Mesothelial cell of epicardium (in vitro differentiated cells): ENCODE data around the gene TRPT1. TPM values are rescaled to one million over a fixed set of nuclear protein-coding genes. Genes with fewer than 3 reads are reported as not detected.

Experiments used
- DNase-seq, 2 experiments: peaks; one replicate each; pipeline ENCODE4 v3.0.0; 2021; ENCODE audit warnings: low spot score in 2 of 2; ENCODE audit not compliant: unreplicated experiment in 2 of 2
- H3K27ac Mint-ChIP-seq: 2 replicates; pipeline ENCODE4 v1.8.0; 2021; ENCODE audit warnings: mixed read lengths
- H3K27me3 Mint-ChIP-seq: 2 replicates; pipeline ENCODE4 v1.8.0; 2021; ENCODE audit warnings: low read depth, mixed read lengths
- H3K36me3 Mint-ChIP-seq: 2 replicates; pipeline ENCODE4 v1.8.0; 2021; ENCODE audit warnings: mixed read lengths
- H3K4me1 Mint-ChIP-seq: 2 replicates; pipeline ENCODE4 v1.8.0; 2021; ENCODE audit warnings: mixed read lengths
- H3K4me3 Mint-ChIP-seq: 2 replicates; pipeline ENCODE4 v1.8.0; 2021; ENCODE audit warnings: mild to moderate bottlenecking, moderate library complexity, mixed read lengths
- H3K9me3 Mint-ChIP-seq: 2 replicates; pipeline ENCODE4 v1.8.0; 2021; ENCODE audit warnings: mixed read lengths
- CTCF ChIP-seq: fragments of 200-600 bp; sonication (generic); IDR thresholded peaks from one replicate; pipeline ENCODE4 v1.5.0; 2021; ENCODE audit warnings: antibody characterized with exemption; ENCODE audit not compliant: unreplicated experiment
- total RNA-seq: library from RNA; stranded (reverse); gene quantifications from 3 replicates; pipeline ENCODE4 v1.2.1, GENCODE V29; 2021

The TRPT1 gene
- total RNA-seq, 1 donor from 2014 or later, result 41.1 TPM

- no peaks in the 10 kb centered on the region for H3K36me3 Mint-ChIP-seq
- no peak for DNase-seq
- H3K4me3 Mint-ChIP-seq, result no peak overlapping the region
- TF ChIP-seq CTCF, result no peak
- no peaks in the 10 kb centered on the region for H3K9me3 Mint-ChIP-seq
- H3K27ac Mint-ChIP-seq, result no peak overlapping the region
- H3K27me3 Mint-ChIP-seq, result no peaks in the 10 kb centered on the region
- peaks cover 15% of the 10 kb centered on the region for H3K4me1 Mint-ChIP-seq
Measured at GRCh38 chr11:64222651-64223000, 3.4 kb downstream of the TRPT1 start.

GRCh38 chr11:64220798-64221197 lies 5.2 kb downstream of the TRPT1 start:
- no peaks in the 10 kb centered on the region for H3K9me3 Mint-ChIP-seq
- H3K27me3 Mint-ChIP-seq, result no peaks in the 10 kb centered on the region
- no peak for TF ChIP-seq CTCF
- H3K27ac Mint-ChIP-seq, result no peak overlapping the region
- no peak overlapping the region for H3K4me3 Mint-ChIP-seq
- DNase-seq, result no peak
- H3K4me1 Mint-ChIP-seq, result peaks cover 5% of the 10 kb centered on the region
- H3K36me3 Mint-ChIP-seq, result no peaks in the 10 kb centered on the region

- Mint-ChIP-seq H3K36me3 (peaks cover under 1% of the 10 kb centered on the region), H3K4me3 (no peak overlapping the region), H3K27me3 (no peaks in the 10 kb centered on the region), H3K27ac (no peak overlapping the region), H3K9me3 (peaks cover under 1% of the 10 kb centered on the region), H3K4me1 (peaks cover 4% of the 10 kb centered on the region)
- DNase-seq, result no peak
- TF ChIP-seq CTCF, result no peak
Measured at GRCh38 chr11:64220271-64220670, 5.7 kb downstream of the TRPT1 start.

GRCh38 chr11:64219755-64220154 lies 6.2 kb downstream of the TRPT1 start:
- no peak for TF ChIP-seq CTCF
- Mint-ChIP-seq H3K4me3 (no peak overlapping the region), H3K27ac (no peak overlapping the region), H3K4me1 (no peaks in the 10 kb centered on the region), H3K27me3 (no peaks in the 10 kb centered on the region), H3K36me3 (peaks cover 4% of the 10 kb centered on the region), H3K9me3 (peaks cover 3% of the 10 kb centered on the region)
- no peak for DNase-seq

GRCh38 chr11:64219354-64219684 lies 6.7 kb downstream of the TRPT1 start:
- Mint-ChIP-seq H3K27ac (no peak overlapping the region), H3K9me3 (peaks cover 3% of the 10 kb centered on the region), H3K36me3 (peaks cover 4% of the 10 kb centered on the region), H3K4me3 (no peak overlapping the region), H3K27me3 (no peaks in the 10 kb centered on the region), H3K4me1 (no peaks in the 10 kb centered on the region)
- DNase-seq, result no peak
- no peak for TF ChIP-seq CTCF

GRCh38 chr11:64218628-64219353 lies 7.2 kb downstream of the TRPT1 start:
- DNase-seq, result no peak
- TF ChIP-seq CTCF, result no peak
- no peak overlapping the region for H3K27ac Mint-ChIP-seq
- H3K4me1 Mint-ChIP-seq, result no peaks in the 10 kb centered on the region
- H3K36me3 Mint-ChIP-seq, result peaks cover 4% of the 10 kb centered on the region
- H3K27me3 Mint-ChIP-seq, result no peaks in the 10 kb centered on the region
- H3K9me3 Mint-ChIP-seq, result peaks cover 3% of the 10 kb centered on the region
- H3K4me3 Mint-ChIP-seq, result no peak overlapping the region
